CD4-positive, alpha-beta T cell (primary cell): ENCODE results near the gene THBS2. TPM values are rescaled to one million over a fixed set of nuclear protein-coding genes. Genes with fewer than 3 reads are reported as not detected.

ENCODE experiments used
- ATAC-seq: fragments of 200-7000 bp; cut with Tn5 transposase; one replicate; pipeline ENCODE4 v1.10.0; 2022; ENCODE audit warnings: mild to moderate bottlenecking; ENCODE audit not compliant: poor library complexity
- CTCF ChIA-PET: fragments of 350-600 bp; sonication (Branson Sonifier 250); formaldehyde crosslinking; loops from one replicate; lab custom pipeline; 2021; ENCODE audit warnings: antibody characterized with exemption, inconsistent platforms; lab: Charles Lee
- POLR2A ChIA-PET: fragments of 350-600 bp; sonication (Branson Sonifier 250); formaldehyde crosslinking; loops from one replicate; lab custom pipeline; 2021; ENCODE audit warnings: antibody characterized with exemption, inconsistent platforms; lab: Charles Lee
- DNase-seq, 14 experiments: peaks; one replicate each; pipeline ENCODE4 v3.0.0-alpha.2; 2013 to 2020; ENCODE audit warnings: mixed read lengths in 2 of 14
- H3K27ac ChIP-seq, 2 donors: one replicate each; pipeline versions ENCODE4 v1.5.1 to v1.7.0; 2013; ENCODE audit warnings: low read length in 2 of 2, low read depth in 1 of 2, mild to moderate bottlenecking in 1 of 2
- H3K27me3 ChIP-seq, 2 experiments: 1 replicate in 1 of 2; 2 replicates in 1 of 2; pipeline versions ENCODE4 v1.6.1 to v1.7.0; 2013; ENCODE audit warnings: low read length in 2 of 2, control low read depth in 1 of 2, mild to moderate bottlenecking in 1 of 2, moderate library complexity in 1 of 2; ENCODE audit not compliant: insufficient read depth in 2 of 2, control insufficient read depth in 1 of 2
- H3K36me3 ChIP-seq: one replicate; pipeline ENCODE4 v1.6.1; 2013; ENCODE audit warnings: low read length, control low read depth; ENCODE audit not compliant: insufficient read depth
- H3K4me1 ChIP-seq: one replicate; pipeline ENCODE4 v1.6.1; 2013; ENCODE audit warnings: low read length, control low read depth; ENCODE audit not compliant: insufficient read depth
- H3K4me3 ChIP-seq: one replicate; pipeline ENCODE4 v1.5.1; 2013; ENCODE audit warnings: mild to moderate bottlenecking, low read length, moderate library complexity
- H3K9me3 ChIP-seq, 2 experiments: 1 replicate in 1 of 2; 2 replicates in 1 of 2; pipeline versions ENCODE4 v1.6.1 to v1.7.0; 2013; ENCODE audit warnings: low read length in 2 of 2, mild to moderate bottlenecking in 2 of 2, control low read depth in 1 of 2, moderate library complexity in 1 of 2; ENCODE audit not compliant: control insufficient read depth in 1 of 2, insufficient read depth in 1 of 2
- H3K27ac Mint-ChIP-seq: one replicate; pipeline ENCODE4 v1.8.0; 2020; ENCODE audit warnings: mixed read lengths
- H3K27me3 Mint-ChIP-seq: one replicate; pipeline ENCODE4 v1.8.0; 2021; ENCODE audit warnings: mixed read lengths
- H3K36me3 Mint-ChIP-seq: one replicate; pipeline ENCODE4 v1.8.0; 2021; ENCODE audit warnings: low read depth, mixed read lengths
- H3K4me1 Mint-ChIP-seq: one replicate; pipeline ENCODE4 v1.8.0; 2021; ENCODE audit warnings: low read depth, mixed read lengths
- H3K4me3 Mint-ChIP-seq: one replicate; pipeline ENCODE4 v1.8.0; 2020; ENCODE audit warnings: mild to moderate bottlenecking, mixed read lengths
- H3K9me3 Mint-ChIP-seq: one replicate; pipeline ENCODE4 v1.8.0; 2020; ENCODE audit warnings: mixed read lengths
- CTCF ChIP-seq: fragments of 200-600 bp; IDR thresholded peaks from one replicate; pipeline ENCODE4 v1.8.0; 2022; ENCODE audit warnings: antibody characterized with exemption, mild to moderate bottlenecking
- intact Hi-C, 2 experiments: fragments of 100-400 bp; cut with DNase I in 1 of 2; cut with micrococcal nuclease in 1 of 2; formaldehyde crosslinking; loops; one replicate each; pipeline versions ENCODE4 v1.15.1 to v1.9.0; 2023 to 2025; cut with DNase I, micrococcal nuclease
- total RNA-seq, 174 experiments: library from RNA in 2 of 174; stranded (reverse) in 2 of 174; gene quantifications; one replicate each; pipeline ENCODE4 v1.2.3 and lab custom pipeline; 2021 to 2026

THBS2 gene
- total RNA-seq, 2 experiments from 2014 or later = not detected

- Histone ChIP-seq H3K9me3 (peaks cover 0 to 9% of the 10 kb centered on the region in 2 experiments), H3K27me3 (peaks cover 0 to 2% of the 10 kb centered on the region in 2 experiments), H3K27ac (no peak overlapping the region), H3K4me1 (no peaks in the 10 kb centered on the region), H3K4me3 (no peak overlapping the region), H3K36me3 (no peaks in the 10 kb centered on the region)
- H3K27me3 Mint-ChIP-seq = peaks cover 17% of the 10 kb centered on the region
- H3K36me3 Mint-ChIP-seq = no peaks in the 10 kb centered on the region
- TF ChIP-seq CTCF = no peak
- no peaks in the 10 kb centered on the region for H3K4me1 Mint-ChIP-seq
- CTCF ChIA-PET = no interaction called here
- no peak overlapping the region for H3K4me3 Mint-ChIP-seq
- H3K9me3 Mint-ChIP-seq = no peaks in the 10 kb centered on the region
- no peak overlapping the region for H3K27ac Mint-ChIP-seq
- POLR2A ChIA-PET = no interaction called here
- DNase-seq (no peak), ATAC-seq (no peak)
- intact Hi-C loops = no loop called here
These were observed 10.0 kb downstream of the THBS2 start for GRCh38 chr6:169243661-169244060.

GRCh38 chr6:169243186-169243585, 10.5 kb downstream of the THBS2 start:
- ChIA-PET POLR2A (no interaction called here), CTCF (no interaction called here)
- intact Hi-C loops = no loop called here
- Histone ChIP-seq H3K4me1 (no peaks in the 10 kb centered on the region), H3K27ac (no peak overlapping the region), H3K9me3 (peaks cover 0 to 4% of the 10 kb centered on the region in 2 experiments), H3K4me3 (no peak overlapping the region), H3K27me3 (peaks cover 0 to 2% of the 10 kb centered on the region in 2 experiments), H3K36me3 (no peaks in the 10 kb centered on the region)
- Mint-ChIP-seq H3K27ac (no peak overlapping the region), H3K27me3 (peaks cover 17% of the 10 kb centered on the region), H3K36me3 (no peaks in the 10 kb centered on the region), H3K9me3 (no peaks in the 10 kb centered on the region), H3K4me1 (no peaks in the 10 kb centered on the region), H3K4me3 (no peak overlapping the region)
- no peak for DNase-seq
- ATAC-seq = no peak
- no peak for TF ChIP-seq CTCF

GRCh38 chr6:169241688-169242350, 11.8 kb downstream of the THBS2 start:
- H3K4me3 ChIP-seq = no peak overlapping the region
- H3K27me3 ChIP-seq = peaks cover 0 to 2% of the 10 kb centered on the region in 2 experiments
- Mint-ChIP-seq H3K27ac (no peak overlapping the region), H3K4me3 (no peak overlapping the region), H3K36me3 (no peaks in the 10 kb centered on the region), H3K4me1 (no peaks in the 10 kb centered on the region), H3K27me3 (peaks cover 6% of the 10 kb centered on the region), H3K9me3 (no peaks in the 10 kb centered on the region)
- intact Hi-C loops = no loop called here
- H3K9me3 ChIP-seq = peaks cover 0 to 11% of the 10 kb centered on the region in 2 experiments
- ATAC-seq (no peak), DNase-seq (no peak)
- no peak for TF ChIP-seq CTCF
- ChIA-PET POLR2A (no interaction called here), CTCF (no interaction called here)
- H3K36me3 ChIP-seq = no peaks in the 10 kb centered on the region
- no peak overlapping the region for H3K27ac ChIP-seq
- no peaks in the 10 kb centered on the region for H3K4me1 ChIP-seq
